ENCODE results near the gene CAMSAP1. TPM values are rescaled to one million over a fixed set of nuclear protein-coding genes. Genes with fewer than 3 reads are reported as not detected.

Gene CAMSAP1
- polyA plus RNA-seq, 3 donors: 0.71 to 9.0 (median 0.75) TPM

DNA sequence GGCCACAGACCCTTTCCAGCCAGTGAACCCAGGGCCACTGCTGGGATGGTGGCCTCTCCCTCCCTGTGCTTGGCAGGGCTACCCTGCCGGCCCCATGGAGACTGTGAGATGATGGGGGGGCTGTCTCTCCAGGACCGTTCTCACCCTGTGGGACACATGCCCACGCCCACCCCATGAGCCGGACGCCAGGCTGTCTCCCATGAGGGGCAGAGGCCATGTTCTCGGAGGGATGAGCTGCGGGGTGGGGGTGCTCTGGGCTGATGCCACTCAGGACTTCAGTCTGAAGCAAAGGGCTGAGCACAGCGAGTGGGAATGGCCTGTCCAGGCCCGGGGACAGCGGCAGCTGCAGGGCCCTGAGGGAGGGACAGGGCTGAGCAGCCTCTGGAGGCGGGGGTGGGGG is 116.5 kb downstream of the CAMSAP1 start:
- H3K27ac Mint-ChIP-seq: no peak overlapping the region
- H3K27me3 Mint-ChIP-seq (ENCODE audit: low read depth in 3 of 3): peaks cover 2 to 6% (median 5%) of the 10 kb centered on the region in 3 donors
- Histone ChIP-seq H3K4me1 (ENCODE audit: control insufficient read depth in 1 of 2, insufficient read depth in 2 of 2, low read length in 2 of 2) (no peaks in the 10 kb centered on the region), H2AFZ (ENCODE audit: insufficient read depth, low read depth, low read length, poor library complexity, severe bottlenecking) (no peak overlapping the region), H4K20me1 (ENCODE audit: insufficient read depth, low read length) (no peaks in the 10 kb centered on the region), H3K27me3 (ENCODE audit: control insufficient read depth in 2 of 2, insufficient read depth in 2 of 2, low read length in 2 of 2) (no peaks in the 10 kb centered on the region), H3K9ac (ENCODE audit: insufficient read depth, low read length, poor library complexity, severe bottlenecking) (no peak overlapping the region), H3K4me3 (replicated peaks in 1 of 3; ENCODE audit: low read depth in 2 of 3, low read length in 3 of 3) (no peak overlapping the region), H3K36me3 (replicated peaks in 1 of 2; ENCODE audit: control insufficient read depth in 1 of 2, insufficient read depth in 2 of 2, low read length in 2 of 2) (no peaks in the 10 kb centered on the region), H3K4me2 (replicated peaks; ENCODE audit: extremely low read depth, low read length, poor library complexity, severe bottlenecking) (no peak overlapping the region), H3K9me3 (replicated peaks in 1 of 2; ENCODE audit: control insufficient read depth in 1 of 2, insufficient read depth in 1 of 2, low read length in 2 of 2) (no peaks in the 10 kb centered on the region), H3K27ac (ENCODE audit: low read depth in 1 of 2, low read length in 2 of 2) (no peak overlapping the region), H3K79me2 (ENCODE audit: insufficient read depth, low read length) (no peaks in the 10 kb centered on the region)
- H3K36me3 Mint-ChIP-seq: no peaks in the 10 kb centered on the region
- no peak overlapping the region for H3K4me3 Mint-ChIP-seq
- WGBS (ENCODE audit: insufficient coverage): 92% methylated on average over 7 of the region's 11 CpGs
- H3K9me3 Mint-ChIP-seq: no peaks in the 10 kb centered on the region
- H3K4me1 Mint-ChIP-seq: no peaks in the 10 kb centered on the region
- no peak for DNase-seq
- intact Hi-C loops (cut with micrococcal nuclease): no loop called here
- TF ChIP-seq, protein P1, sequence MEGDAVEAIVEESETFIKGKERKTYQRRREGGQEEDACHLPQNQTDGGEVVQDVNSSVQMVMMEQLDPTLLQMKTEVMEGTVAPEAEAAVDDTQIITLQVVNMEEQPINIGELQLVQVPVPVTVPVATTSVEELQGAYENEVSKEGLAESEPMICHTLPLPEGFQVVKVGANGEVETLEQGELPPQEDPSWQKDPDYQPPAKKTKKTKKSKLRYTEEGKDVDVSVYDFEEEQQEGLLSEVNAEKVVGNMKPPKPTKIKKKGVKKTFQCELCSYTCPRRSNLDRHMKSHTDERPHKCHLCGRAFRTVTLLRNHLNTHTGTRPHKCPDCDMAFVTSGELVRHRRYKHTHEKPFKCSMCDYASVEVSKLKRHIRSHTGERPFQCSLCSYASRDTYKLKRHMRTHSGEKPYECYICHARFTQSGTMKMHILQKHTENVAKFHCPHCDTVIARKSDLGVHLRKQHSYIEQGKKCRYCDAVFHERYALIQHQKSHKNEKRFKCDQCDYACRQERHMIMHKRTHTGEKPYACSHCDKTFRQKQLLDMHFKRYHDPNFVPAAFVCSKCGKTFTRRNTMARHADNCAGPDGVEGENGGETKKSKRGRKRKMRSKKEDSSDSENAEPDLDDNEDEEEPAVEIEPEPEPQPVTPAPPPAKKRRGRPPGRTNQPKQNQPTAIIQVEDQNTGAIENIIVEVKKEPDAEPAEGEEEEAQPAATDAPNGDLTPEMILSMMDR (IDR thresholded peaks at IDR 0.05): no peak

DNA sequence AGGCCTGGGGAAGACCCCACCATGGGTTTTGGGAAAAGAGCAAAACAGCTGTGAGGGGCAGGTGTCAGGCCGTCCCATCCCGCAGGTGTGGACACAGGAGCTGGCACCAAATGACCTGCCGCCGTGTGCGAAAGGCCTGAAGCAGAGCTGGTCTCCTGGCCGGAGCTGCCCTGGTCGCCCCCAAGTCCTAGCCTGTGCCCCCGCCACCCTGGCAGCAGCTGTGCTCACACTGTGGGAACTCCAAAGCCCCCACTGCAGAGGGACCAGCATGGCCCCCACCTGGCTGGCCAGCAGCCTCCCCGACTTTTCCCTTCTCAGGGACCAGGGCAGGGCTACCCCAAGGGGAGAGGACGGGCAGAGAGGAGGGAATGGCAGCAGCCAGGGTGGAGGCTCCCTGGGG is 117.0 kb downstream of the CAMSAP1 start:
- Mint-ChIP-seq H3K36me3 (no peaks in the 10 kb centered on the region), H3K4me1 (no peaks in the 10 kb centered on the region), H3K27me3 (ENCODE audit: low read depth in 3 of 3) (peaks cover 2 to 6% (median 5%) of the 10 kb centered on the region in 3 donors), H3K27ac (no peak overlapping the region), H3K9me3 (no peaks in the 10 kb centered on the region), H3K4me3 (no peak overlapping the region)
- Histone ChIP-seq H3K79me2 (ENCODE audit: insufficient read depth, low read length) (no peaks in the 10 kb centered on the region), H2AFZ (ENCODE audit: insufficient read depth, low read depth, low read length, poor library complexity, severe bottlenecking) (no peak overlapping the region), H3K4me2 (replicated peaks; ENCODE audit: extremely low read depth, low read length, poor library complexity, severe bottlenecking) (no peak overlapping the region), H3K9ac (ENCODE audit: insufficient read depth, low read length, poor library complexity, severe bottlenecking) (no peak overlapping the region), H3K27me3 (ENCODE audit: control insufficient read depth in 2 of 2, insufficient read depth in 2 of 2, low read length in 2 of 2) (no peaks in the 10 kb centered on the region), H3K36me3 (replicated peaks in 1 of 2; ENCODE audit: control insufficient read depth in 1 of 2, insufficient read depth in 2 of 2, low read length in 2 of 2) (no peaks in the 10 kb centered on the region), H4K20me1 (ENCODE audit: insufficient read depth, low read length) (no peaks in the 10 kb centered on the region), H3K4me1 (ENCODE audit: control insufficient read depth in 1 of 2, insufficient read depth in 2 of 2, low read length in 2 of 2) (no peaks in the 10 kb centered on the region), H3K9me3 (replicated peaks in 1 of 2; ENCODE audit: control insufficient read depth in 1 of 2, insufficient read depth in 1 of 2, low read length in 2 of 2) (no peaks in the 10 kb centered on the region), H3K27ac (ENCODE audit: low read depth in 1 of 2, low read length in 2 of 2) (no peak overlapping the region), H3K4me3 (replicated peaks in 1 of 3; ENCODE audit: low read depth in 2 of 3, low read length in 3 of 3) (no peak overlapping the region)
- TF ChIP-seq, protein P1 (IDR thresholded peaks at IDR 0.05): no peak
- no peak for DNase-seq
- intact Hi-C loops (cut with micrococcal nuclease): no loop called here
- 95% methylated on average over 9 of the region's 10 CpGs for WGBS (ENCODE audit: insufficient coverage)

Measured in CD14-positive monocyte (primary cell).